ENCODE results near the gene ZNF362.

ZNF362 gene

GRCh38 chr1:33276573-33277298 lies 20.4 kb downstream of the ZNF362 start:
- H3K36me3 ChIP-seq (ENCODE audit: control insufficient read depth, insufficient read depth, low read length): peaks cover 10% of the 10 kb centered on the region
- TF ChIP-seq, protein P1, sequence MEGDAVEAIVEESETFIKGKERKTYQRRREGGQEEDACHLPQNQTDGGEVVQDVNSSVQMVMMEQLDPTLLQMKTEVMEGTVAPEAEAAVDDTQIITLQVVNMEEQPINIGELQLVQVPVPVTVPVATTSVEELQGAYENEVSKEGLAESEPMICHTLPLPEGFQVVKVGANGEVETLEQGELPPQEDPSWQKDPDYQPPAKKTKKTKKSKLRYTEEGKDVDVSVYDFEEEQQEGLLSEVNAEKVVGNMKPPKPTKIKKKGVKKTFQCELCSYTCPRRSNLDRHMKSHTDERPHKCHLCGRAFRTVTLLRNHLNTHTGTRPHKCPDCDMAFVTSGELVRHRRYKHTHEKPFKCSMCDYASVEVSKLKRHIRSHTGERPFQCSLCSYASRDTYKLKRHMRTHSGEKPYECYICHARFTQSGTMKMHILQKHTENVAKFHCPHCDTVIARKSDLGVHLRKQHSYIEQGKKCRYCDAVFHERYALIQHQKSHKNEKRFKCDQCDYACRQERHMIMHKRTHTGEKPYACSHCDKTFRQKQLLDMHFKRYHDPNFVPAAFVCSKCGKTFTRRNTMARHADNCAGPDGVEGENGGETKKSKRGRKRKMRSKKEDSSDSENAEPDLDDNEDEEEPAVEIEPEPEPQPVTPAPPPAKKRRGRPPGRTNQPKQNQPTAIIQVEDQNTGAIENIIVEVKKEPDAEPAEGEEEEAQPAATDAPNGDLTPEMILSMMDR (IDR thresholded peaks at IDR 0.05; ENCODE audit: insufficient read depth, low read length, poor library complexity, severe bottlenecking): no peak
- H3K27me3 ChIP-seq (replicated peaks; ENCODE audit: control insufficient read depth, insufficient read depth, low read length): no peaks in the 10 kb centered on the region
- H3K4me3 ChIP-seq (replicated peaks; ENCODE audit: low read depth, low read length): no peak overlapping the region
- no peak for DNase-seq (ENCODE audit: extremely low read depth, insufficient read length)

GRCh38 chr1:33277488-33278084 lies 21.3 kb downstream of the ZNF362 start:
- TF ChIP-seq, protein P1 (IDR thresholded peaks at IDR 0.05; ENCODE audit: insufficient read depth, low read length, poor library complexity, severe bottlenecking): no peak
- Histone ChIP-seq H3K4me3 (replicated peaks; ENCODE audit: low read depth, low read length) (no peak overlapping the region), H3K36me3 (ENCODE audit: control insufficient read depth, insufficient read depth, low read length) (peaks cover 12% of the 10 kb centered on the region), H3K27me3 (replicated peaks; ENCODE audit: control insufficient read depth, insufficient read depth, low read length) (no peaks in the 10 kb centered on the region)
- no peak for DNase-seq (ENCODE audit: extremely low read depth, insufficient read length)

DNA sequence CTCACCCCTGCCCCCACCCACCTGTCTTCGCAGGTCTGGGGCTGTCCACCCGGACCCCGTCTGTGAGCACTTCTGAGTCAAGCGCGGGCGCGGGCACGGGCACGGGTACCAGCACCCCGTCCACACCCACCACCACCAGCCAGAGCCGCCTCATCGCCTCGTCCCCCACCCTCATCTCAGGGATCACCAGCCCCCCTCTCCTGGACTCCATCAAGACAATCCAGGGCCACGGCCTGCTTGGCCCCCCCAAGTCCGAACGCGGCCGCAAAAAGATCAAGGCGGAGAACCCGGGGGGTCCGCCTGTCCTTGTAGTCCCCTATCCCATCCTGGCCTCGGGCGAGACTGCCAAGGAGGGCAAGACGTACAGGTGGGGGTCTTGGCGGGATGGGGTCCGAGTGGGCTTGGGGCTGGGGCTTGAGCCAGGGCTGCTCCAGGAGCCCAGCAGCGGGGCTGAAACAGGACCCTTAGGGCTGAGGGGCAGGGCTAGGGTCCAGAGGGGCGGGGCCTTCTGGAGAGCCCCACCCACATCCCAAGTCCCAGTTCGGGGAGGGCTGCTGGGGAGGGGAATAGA lies 23.9 kb downstream of the ZNF362 start:
- Histone ChIP-seq H3K27me3 (replicated peaks; ENCODE audit: control insufficient read depth, insufficient read depth, low read length) (no peaks in the 10 kb centered on the region), H3K4me3 (replicated peaks; ENCODE audit: low read depth, low read length) (no peak overlapping the region), H3K36me3 (ENCODE audit: control insufficient read depth, insufficient read depth, low read length) (peaks cover 12% of the 10 kb centered on the region)
- DNase-seq (ENCODE audit: extremely low read depth, insufficient read length): no peak
- TF ChIP-seq, protein P1 (IDR thresholded peaks at IDR 0.05; ENCODE audit: insufficient read depth, low read length, poor library complexity, severe bottlenecking): no peak

DNA sequence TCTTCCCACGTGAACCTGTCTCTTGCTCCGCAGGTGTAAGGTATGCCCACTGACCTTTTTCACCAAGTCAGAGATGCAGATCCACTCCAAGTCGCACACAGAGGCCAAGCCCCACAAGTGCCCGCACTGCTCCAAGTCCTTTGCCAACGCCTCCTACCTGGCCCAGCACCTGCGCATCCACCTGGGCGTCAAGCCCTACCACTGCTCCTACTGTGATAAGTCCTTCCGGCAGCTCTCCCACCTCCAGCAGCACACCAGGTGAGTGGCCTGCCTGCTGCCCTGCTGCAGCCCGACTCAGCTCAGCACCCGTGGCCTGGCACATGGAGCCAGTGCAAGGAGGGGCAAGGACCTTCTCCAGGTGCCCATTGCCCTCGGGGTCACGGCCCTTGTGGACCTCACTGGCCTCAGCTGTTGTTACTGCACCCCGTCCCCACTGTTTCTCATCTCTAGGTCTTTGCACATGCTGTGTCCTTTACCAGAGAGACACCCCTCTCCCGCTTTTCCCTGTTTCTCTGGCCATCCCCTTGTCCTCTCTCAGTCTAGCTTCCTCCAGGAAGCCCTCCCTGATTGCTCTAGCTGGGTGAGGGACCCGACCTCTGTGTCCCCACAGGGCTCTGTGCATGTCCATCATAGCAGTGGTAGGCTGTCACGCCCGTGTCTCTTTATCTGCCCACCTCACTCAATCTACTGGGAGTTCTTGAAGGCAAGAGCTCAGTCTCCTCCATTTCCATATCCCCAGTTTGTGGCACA lies 25.4 kb downstream of the ZNF362 start:
- DNase-seq (ENCODE audit: extremely low read depth, insufficient read length): no peak
- Histone ChIP-seq H3K27me3 (replicated peaks; ENCODE audit: control insufficient read depth, insufficient read depth, low read length) (no peaks in the 10 kb centered on the region), H3K4me3 (replicated peaks; ENCODE audit: low read depth, low read length) (no peak overlapping the region), H3K36me3 (ENCODE audit: control insufficient read depth, insufficient read depth, low read length) (peaks cover 12% of the 10 kb centered on the region)
- TF ChIP-seq, protein P1 (IDR thresholded peaks at IDR 0.05; ENCODE audit: insufficient read depth, low read length, poor library complexity, severe bottlenecking): no peak

GRCh38 chr1:33282791-33283190 lies 26.5 kb downstream of the ZNF362 start:
- Histone ChIP-seq H3K4me3 (replicated peaks; ENCODE audit: low read depth, low read length) (no peak overlapping the region), H3K27me3 (replicated peaks; ENCODE audit: control insufficient read depth, insufficient read depth, low read length) (no peaks in the 10 kb centered on the region), H3K36me3 (ENCODE audit: control insufficient read depth, insufficient read depth, low read length) (peaks cover 12% of the 10 kb centered on the region)
- no peak for DNase-seq (ENCODE audit: extremely low read depth, insufficient read length)
- TF ChIP-seq, protein P1 (IDR thresholded peaks at IDR 0.05; ENCODE audit: insufficient read depth, low read length, poor library complexity, severe bottlenecking): no peak

All from GM06990 (cell line).